Measurements from ENCODE around the gene WWOX.

WWOX gene

DNA sequence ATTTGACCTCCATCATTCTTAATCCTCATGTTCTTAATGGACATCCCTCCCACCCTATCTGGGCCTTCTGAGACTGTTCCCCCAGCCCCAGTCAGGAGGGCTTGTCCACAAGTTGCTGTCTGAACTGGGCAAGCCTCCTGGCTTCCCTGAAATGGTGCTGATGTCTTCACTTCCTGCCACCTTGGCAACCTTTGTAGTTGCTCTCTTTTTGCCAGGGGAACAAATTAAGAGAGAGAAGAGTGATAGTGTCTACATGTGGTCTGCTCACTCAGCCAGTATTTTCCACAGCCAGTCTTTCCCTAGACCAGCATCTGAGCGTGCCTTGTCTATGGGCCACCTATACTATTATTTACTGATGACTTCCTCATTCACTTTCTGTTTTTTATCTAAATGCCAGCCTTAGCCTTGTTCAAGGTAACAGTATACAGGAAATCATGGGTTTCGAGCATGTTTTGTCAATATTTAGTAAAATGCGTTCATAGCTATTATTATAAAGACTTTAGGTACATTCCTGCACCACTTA lies 791.0 kb downstream of the WWOX start:
- TF ChIP-seq POLR2A (IDR thresholded peaks at IDR 0.05; ENCODE audit: extremely low read depth, insufficient read length), result no peak
- TF ChIP-seq, protein P1, sequence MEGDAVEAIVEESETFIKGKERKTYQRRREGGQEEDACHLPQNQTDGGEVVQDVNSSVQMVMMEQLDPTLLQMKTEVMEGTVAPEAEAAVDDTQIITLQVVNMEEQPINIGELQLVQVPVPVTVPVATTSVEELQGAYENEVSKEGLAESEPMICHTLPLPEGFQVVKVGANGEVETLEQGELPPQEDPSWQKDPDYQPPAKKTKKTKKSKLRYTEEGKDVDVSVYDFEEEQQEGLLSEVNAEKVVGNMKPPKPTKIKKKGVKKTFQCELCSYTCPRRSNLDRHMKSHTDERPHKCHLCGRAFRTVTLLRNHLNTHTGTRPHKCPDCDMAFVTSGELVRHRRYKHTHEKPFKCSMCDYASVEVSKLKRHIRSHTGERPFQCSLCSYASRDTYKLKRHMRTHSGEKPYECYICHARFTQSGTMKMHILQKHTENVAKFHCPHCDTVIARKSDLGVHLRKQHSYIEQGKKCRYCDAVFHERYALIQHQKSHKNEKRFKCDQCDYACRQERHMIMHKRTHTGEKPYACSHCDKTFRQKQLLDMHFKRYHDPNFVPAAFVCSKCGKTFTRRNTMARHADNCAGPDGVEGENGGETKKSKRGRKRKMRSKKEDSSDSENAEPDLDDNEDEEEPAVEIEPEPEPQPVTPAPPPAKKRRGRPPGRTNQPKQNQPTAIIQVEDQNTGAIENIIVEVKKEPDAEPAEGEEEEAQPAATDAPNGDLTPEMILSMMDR (IDR thresholded peaks at IDR 0.05; ENCODE audit: low read depth, low read length), result no peak
- TF ChIP-seq MYC (IDR thresholded peaks at IDR 0.05; ENCODE audit: low read depth, low read length), result no peak
- TF ChIP-seq, protein P2, sequence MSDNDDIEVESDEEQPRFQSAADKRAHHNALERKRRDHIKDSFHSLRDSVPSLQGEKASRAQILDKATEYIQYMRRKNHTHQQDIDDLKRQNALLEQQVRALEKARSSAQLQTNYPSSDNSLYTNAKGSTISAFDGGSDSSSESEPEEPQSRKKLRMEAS (IDR thresholded peaks at IDR 0.05; ENCODE audit: low read depth, low read length), result no peak
- no peak overlapping the region for H3K4me3 ChIP-seq (ENCODE audit: low read depth, low read length)
- no peak for DNase-seq (ENCODE audit: low read depth)

GRCh38 chr16:78892951-78893733 lies 793.7 kb downstream of the WWOX start:
- H3K4me3 ChIP-seq (ENCODE audit: low read depth, low read length), result no peak overlapping the region
- TF ChIP-seq, protein P2 (IDR thresholded peaks at IDR 0.05; ENCODE audit: low read depth, low read length), result no peak
- TF ChIP-seq POLR2A (IDR thresholded peaks at IDR 0.05; ENCODE audit: extremely low read depth, insufficient read length) (no peak), MYC (IDR thresholded peaks at IDR 0.05; ENCODE audit: low read depth, low read length) (no peak)
- TF ChIP-seq, protein P1 (IDR thresholded peaks at IDR 0.05; ENCODE audit: low read depth, low read length), result no peak
- DNase-seq (ENCODE audit: low read depth), result peak; percentile 52

DNA sequence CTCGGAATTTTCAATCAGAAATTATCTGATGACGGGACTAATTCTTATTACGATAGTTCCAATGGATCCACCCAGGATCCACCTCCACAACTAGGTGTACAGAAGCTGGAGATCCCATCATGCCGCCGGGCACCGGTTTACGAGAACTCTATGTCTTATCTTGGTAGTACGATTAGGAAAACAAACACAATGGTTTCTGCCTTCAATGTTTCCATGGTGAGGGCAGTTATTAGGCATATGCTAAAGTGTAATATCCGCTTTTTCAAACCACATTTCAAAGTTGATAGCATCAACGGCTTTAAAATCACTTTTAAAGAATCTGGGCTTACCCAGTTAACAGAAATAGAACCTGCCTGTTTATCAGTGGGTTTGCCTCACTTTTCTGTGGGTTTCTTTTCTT lies 795.4 kb downstream of the WWOX start:
- TF ChIP-seq, protein P1 (IDR thresholded peaks at IDR 0.05; ENCODE audit: low read depth, low read length), result no peak
- TF ChIP-seq MYC (IDR thresholded peaks at IDR 0.05; ENCODE audit: low read depth, low read length) (no peak), POLR2A (IDR thresholded peaks at IDR 0.05; ENCODE audit: extremely low read depth, insufficient read length) (no peak)
- TF ChIP-seq, protein P2 (IDR thresholded peaks at IDR 0.05; ENCODE audit: low read depth, low read length), result no peak
- no peak for DNase-seq (ENCODE audit: low read depth)
- no peak overlapping the region for H3K4me3 ChIP-seq (ENCODE audit: low read depth, low read length)

DNA sequence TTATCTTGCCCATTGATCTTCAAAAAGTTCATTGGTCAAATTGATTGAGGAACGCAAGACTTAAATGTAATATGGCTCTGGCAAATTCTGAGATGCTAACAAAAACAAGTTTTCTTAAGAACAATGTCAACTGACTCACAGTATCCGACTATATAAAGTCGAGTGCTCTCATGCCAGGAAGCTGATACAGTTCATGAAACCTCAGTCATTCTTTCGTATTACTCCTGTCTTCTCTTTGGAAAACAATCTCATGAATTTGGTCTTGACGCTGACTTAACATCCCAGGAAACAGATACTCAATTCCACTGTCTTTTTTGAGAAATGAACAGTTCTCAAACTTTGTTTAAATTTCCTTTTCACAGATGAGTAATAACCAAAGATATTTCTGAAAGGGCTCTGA lies 796.2 kb downstream of the WWOX start:
- TF ChIP-seq MYC (IDR thresholded peaks at IDR 0.05; ENCODE audit: low read depth, low read length) (no peak), POLR2A (IDR thresholded peaks at IDR 0.05; ENCODE audit: extremely low read depth, insufficient read length) (no peak)
- TF ChIP-seq, protein P1 (IDR thresholded peaks at IDR 0.05; ENCODE audit: low read depth, low read length), result no peak
- TF ChIP-seq, protein P2 (IDR thresholded peaks at IDR 0.05; ENCODE audit: low read depth, low read length), result no peak
- DNase-seq (ENCODE audit: low read depth), result no peak
- no peak overlapping the region for H3K4me3 ChIP-seq (ENCODE audit: low read depth, low read length)

DNA sequence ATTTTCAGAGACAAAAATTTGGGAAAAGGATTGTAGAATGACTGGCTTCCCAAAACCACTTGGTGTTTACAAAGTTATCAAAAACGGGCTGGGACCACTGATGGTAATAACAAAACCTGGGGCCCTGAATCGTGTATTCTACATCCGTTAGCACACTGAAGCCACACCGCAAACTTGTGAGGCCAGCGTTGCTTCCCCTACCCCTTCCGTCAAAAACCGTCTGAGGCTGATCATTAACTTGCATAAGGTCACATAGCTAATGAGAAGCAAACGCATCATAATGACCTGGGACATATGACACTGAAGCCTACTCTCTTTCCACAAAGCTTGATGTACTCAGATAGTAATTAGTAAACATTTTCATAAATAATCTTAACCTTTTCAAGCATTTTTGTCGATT lies 796.8 kb downstream of the WWOX start:
- TF ChIP-seq, protein P1 (IDR thresholded peaks at IDR 0.05; ENCODE audit: low read depth, low read length), result no peak
- TF ChIP-seq, protein P2 (IDR thresholded peaks at IDR 0.05; ENCODE audit: low read depth, low read length), result no peak
- TF ChIP-seq MYC (IDR thresholded peaks at IDR 0.05; ENCODE audit: low read depth, low read length) (no peak), POLR2A (IDR thresholded peaks at IDR 0.05; ENCODE audit: extremely low read depth, insufficient read length) (no peak)
- H3K4me3 ChIP-seq (ENCODE audit: low read depth, low read length), result no peak overlapping the region
- DNase-seq (ENCODE audit: low read depth), result no peak

All from NB4 (cell line).